IMR-90 (cell line): ENCODE results near the gene RAF1.

Experiments used
- CTCF ChIP-seq: conservative IDR thresholded peaks from 2 replicates; pipeline ENCODE4 v1.5.1; 2012; ENCODE audit warnings: mild to moderate bottlenecking, low read depth, low read length, improper control_type of control experiment
- FOS ChIP-seq: fragments of 150-350 bp; IDR thresholded peaks from 2 replicates; pipeline ENCODE4 v1.6.1; 2016; ENCODE audit warnings: low read depth, low read length
- RCOR1 ChIP-seq: IDR thresholded peaks from 2 replicates; pipeline ENCODE4 v1.6.1; 2012; ENCODE audit warnings: mild to moderate bottlenecking, low read length, improper control_type of control experiment; ENCODE audit not compliant: insufficient replicate concordance

- TF ChIP-seq CTCF (no peak), FOS (no peak), RCOR1 (no peak)
These were observed 42.1 kb upstream of the RAF1 start for GRCh38 chr3:12705981-12706380.
